HCT116 (cell line): ENCODE data around the gene PCSK9. TPM values are rescaled to one million over a fixed set of nuclear protein-coding genes. Genes with fewer than 3 reads are reported as not detected.

Source experiments
- ATAC-seq: fragments of 200-7000 bp; cut with Tn5 transposase; 2 replicates; pipeline ENCODE4 v1.9.1; 2020; ENCODE audit warnings: mild to moderate bottlenecking, moderate library complexity
- BruUV-seq: library from RNA; stranded (reverse); fragments of 400-500 nt; replicated peaks from 2 replicates; lab custom pipeline; 2021; lab: Mats Ljungman, UMichigan
- CTCF ChIA-PET: fragments of 300-600 bp; sonication (Branson Sonifier 250); formaldehyde crosslinking; loops from one replicate; lab custom pipeline; 2021; ENCODE audit warnings: antibody characterized with exemption; lab: Charles Lee
- POLR2A ChIA-PET: fragments of 300-600, 350-600 bp; sonication (Branson Sonifier 250); formaldehyde crosslinking; loops from one replicate; lab custom pipeline; 2021; ENCODE audit warnings: antibody characterized with exemption; lab: Charles Lee
- RAD21 ChIA-PET, 2 experiments: fragments of 300-600 bp; sonication (Branson Sonifier 250); formaldehyde crosslinking; loops; one replicate each; lab custom pipeline; 2023; ENCODE audit warnings: low total read pairs in 2 of 2; ENCODE audit not compliant: uncharacterized antibody in 2 of 2, unreplicated experiment in 2 of 2, low non-redundant PET in 1 of 2; lab: Charles Lee
- DNase-seq: peaks from one replicate; pipeline ENCODE4 v3.0.0-alpha.2; 2010; ENCODE audit warnings: low read depth, low spot score
- H2AFZ ChIP-seq: fragments of 200-600 bp; shearing (Covaris generic), sonication (generic); 2 replicates; pipeline ENCODE4 v1.6.1; 2017; ENCODE audit warnings: low read depth, mixed run types, mixed read lengths, antibody characterized with exemption, low read length; ENCODE audit not compliant: poor library complexity, severe bottlenecking
- H3K27ac ChIP-seq: 2 replicates; pipeline ENCODE4 v1.5.1; 2012; ENCODE audit warnings: low read depth, low read length
- H3K27me3 ChIP-seq: fragments of 200-600 bp; sonication (generic); 2 replicates; pipeline ENCODE4 v1.6.1; 2016; ENCODE audit warnings: mixed run types, low read length, mixed read lengths; ENCODE audit not compliant: insufficient read depth
- H3K36me3 ChIP-seq, 2 experiments: fragments of 200-500 bp in 1 of 2; fragments of 200-600 bp in 1 of 2; sonication (Bioruptor generic) in 1 of 2; sonication (generic) in 1 of 2; 2 replicates each; pipeline versions ENCODE4 v1.5.1 to v1.6.1; 2014 to 2016; ENCODE audit warnings: low read length in 2 of 2, inconsistent platforms in 1 of 2, mixed read lengths in 1 of 2, mixed run types in 1 of 2; ENCODE audit not compliant: insufficient read depth in 2 of 2, control insufficient read depth in 1 of 2
- H3K4me1 ChIP-seq, 2 experiments: fragments of 200-600 bp in 1 of 2; sonication (generic) in 1 of 2; 2 replicates each; pipeline versions ENCODE4 v1.5.1 to v1.6.1; 2012 to 2017; ENCODE audit warnings: low read length in 2 of 2, inconsistent platforms in 1 of 2, mild to moderate bottlenecking in 1 of 2, mixed read lengths in 1 of 2, mixed run types in 1 of 2, moderate library complexity in 1 of 2; ENCODE audit not compliant: insufficient read depth in 2 of 2, control insufficient read depth in 1 of 2
- H3K4me2 ChIP-seq: fragments of 200-600 bp; sonication (generic); 2 replicates; pipeline ENCODE4 v1.6.1; 2017; ENCODE audit warnings: mixed run types, low read length, mixed read lengths
- H3K4me3 ChIP-seq, 2 experiments: fragments of 200-600 bp in 1 of 2; sonication (generic) in 1 of 2; replicated peaks in 1 of 2; 2 replicates each; pipeline ENCODE4 v1.5.1; 2011 to 2016; ENCODE audit warnings: low read length in 2 of 2, control low read depth in 1 of 2, low read depth in 1 of 2, mild to moderate bottlenecking in 1 of 2, mixed read lengths in 1 of 2, mixed run types in 1 of 2
- H3K79me2 ChIP-seq: fragments of 200-600 bp; sonication (generic); 2 replicates; pipeline ENCODE4 v1.6.1; 2017; ENCODE audit warnings: mild to moderate bottlenecking, mixed run types, low read length, moderate library complexity, mixed read lengths; ENCODE audit not compliant: insufficient read depth
- H3K9ac ChIP-seq: fragments of 200-600 bp; sonication (generic); 2 replicates; pipeline ENCODE4 v1.6.1; 2016; ENCODE audit warnings: low read length, mixed read lengths
- H3K9me2 ChIP-seq: fragments of 200-600 bp; sonication (generic), shearing (Covaris generic); 2 replicates; pipeline ENCODE4 v1.6.1; 2017; ENCODE audit warnings: mixed run types, mild to moderate bottlenecking, moderate library complexity; ENCODE audit not compliant: insufficient read depth
- H3K9me3 ChIP-seq, 2 experiments: fragments of 200-500 bp in 1 of 2; fragments of 200-600 bp in 1 of 2; sonication (Bioruptor generic) in 1 of 2; sonication (generic) in 1 of 2; 2 replicates each; pipeline ENCODE4 v1.6.1; 2014 to 2017; ENCODE audit warnings: low read length in 2 of 2, mixed read lengths in 2 of 2, inconsistent platforms in 1 of 2, low read depth in 1 of 2, mild to moderate bottlenecking in 1 of 2, mixed run types in 1 of 2, moderate library complexity in 1 of 2; ENCODE audit not compliant: control insufficient read depth in 1 of 2, insufficient read depth in 1 of 2
- H4K20me1 ChIP-seq: fragments of 200-600 bp; sonication (generic), shearing (Covaris generic); 2 replicates; pipeline ENCODE4 v1.6.1; 2017; ENCODE audit warnings: mixed run types, mild to moderate bottlenecking, moderate library complexity; ENCODE audit not compliant: insufficient read depth
- EGR1 ChIP-seq: IDR thresholded peaks from 2 replicates; pipeline ENCODE4 v1.6.1; 2012; ENCODE audit warnings: low read depth
- ELF1 ChIP-seq: IDR thresholded peaks from 2 replicates; pipeline ENCODE4 v1.6.1; 2012; ENCODE audit warnings: low read depth, borderline replicate concordance
- JUND ChIP-seq: IDR thresholded peaks from 2 replicates; pipeline ENCODE4 v1.6.1; 2012
- POLR2A ChIP-seq: IDR thresholded peaks from 2 replicates; pipeline ENCODE4 v1.7.0; 2011; ENCODE audit warnings: borderline replicate concordance; ENCODE audit not compliant: insufficient read depth, insufficient read length; ENCODE audit errors: extremely low read depth
- SRF ChIP-seq: IDR thresholded peaks from 2 replicates; pipeline ENCODE4 v1.6.1; 2012; ENCODE audit warnings: low read depth
- intact Hi-C: fragments of 100-400 bp; cut with micrococcal nuclease; formaldehyde crosslinking; loops from 2 replicates; pipeline ENCODE4 v1.10.0; 2022
- total RNA-seq: library from RNA; stranded (reverse); gene quantifications from one replicate; pipeline ENCODE4 v1.2.1, GENCODE V29; 2021; ENCODE audit not compliant: unreplicated experiment

PCSK9 gene
- total RNA-seq, 1 experiment from 2014 or later: 39.6 TPM

DNA sequence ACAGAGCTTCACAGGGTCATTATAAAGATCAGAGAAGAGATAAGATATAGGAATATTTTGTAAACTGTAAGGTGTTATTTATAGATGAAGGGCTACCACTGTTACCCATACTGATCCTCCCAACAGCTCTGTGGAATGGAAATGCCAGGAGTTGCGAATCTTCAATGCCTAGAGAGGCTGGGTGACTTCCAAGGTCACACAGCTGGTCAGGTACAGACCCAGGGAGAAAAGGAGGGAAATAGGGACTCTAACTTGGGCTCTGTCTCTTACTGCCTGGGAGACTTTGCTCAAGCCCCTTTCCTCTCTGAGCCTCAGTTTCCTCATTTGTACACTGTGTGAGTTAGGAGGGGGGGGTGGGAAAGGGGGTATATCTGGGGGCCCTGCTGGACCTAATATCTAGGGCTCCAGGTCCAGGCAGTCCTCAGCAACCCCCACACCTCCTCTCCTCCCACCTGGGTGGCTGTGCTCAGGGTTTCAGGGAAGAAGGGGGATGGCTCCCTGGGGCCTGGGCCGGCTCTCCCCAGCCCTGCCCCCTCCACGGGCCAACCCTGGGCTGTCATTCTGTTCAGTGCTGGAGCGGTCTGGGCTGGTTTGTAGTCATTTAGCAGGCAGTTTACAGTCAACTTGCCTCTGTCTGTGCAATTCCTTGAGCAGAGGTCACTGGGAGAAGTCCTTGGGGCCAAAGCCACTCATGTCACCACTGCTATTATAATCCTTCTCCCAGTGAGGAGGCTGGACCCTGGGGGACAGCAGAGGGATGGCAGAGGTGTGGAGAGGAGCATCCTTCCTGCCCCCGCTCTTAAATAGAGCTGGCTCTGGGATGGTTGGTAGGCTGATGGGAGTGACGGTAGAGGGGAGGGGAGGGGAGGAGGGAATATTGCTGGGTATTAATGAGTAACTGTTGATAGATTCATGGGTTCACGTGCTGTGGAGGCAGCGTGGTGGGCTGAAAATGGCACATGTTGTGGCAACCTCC is 39.0 kb upstream of the PCSK9 start:
- no peak for TF ChIP-seq ELF1
- no peak overlapping the region for H3K9ac ChIP-seq
- H3K9me3 ChIP-seq: no peaks in the 10 kb centered on the region
- no peak overlapping the region for H3K4me2 ChIP-seq
- no peaks in the 10 kb centered on the region for H3K36me3 ChIP-seq
- no peaks in the 10 kb centered on the region for H3K79me2 ChIP-seq
- DNase-seq: no peak
- no peaks in the 10 kb centered on the region for H3K9me2 ChIP-seq
- no peak overlapping the region for H2AFZ ChIP-seq
- ChIA-PET CTCF (interaction anchor here (1.0 to 5.8 kb wide), 4 partner anchors 21 to 56 kb away, joined by 3 to 85 read pairs (median 6); no protein-coding TSS in a partner anchor), POLR2A (no interaction called here), RAD21 (no interaction called here)
- no TSS peak for BruUV-seq
- H4K20me1 ChIP-seq: no peaks in the 10 kb centered on the region
- intact Hi-C loops: no loop called here
- peaks cover 0 to 8% of the 10 kb centered on the region in 2 experiments; a peak in 1 of 4 replicates for H3K4me1 ChIP-seq
- no peaks in the 10 kb centered on the region for H3K27me3 ChIP-seq
- no peak overlapping the region for H3K4me3 ChIP-seq
- no peak for ATAC-seq
- H3K27ac ChIP-seq: no peak overlapping the region

DNA sequence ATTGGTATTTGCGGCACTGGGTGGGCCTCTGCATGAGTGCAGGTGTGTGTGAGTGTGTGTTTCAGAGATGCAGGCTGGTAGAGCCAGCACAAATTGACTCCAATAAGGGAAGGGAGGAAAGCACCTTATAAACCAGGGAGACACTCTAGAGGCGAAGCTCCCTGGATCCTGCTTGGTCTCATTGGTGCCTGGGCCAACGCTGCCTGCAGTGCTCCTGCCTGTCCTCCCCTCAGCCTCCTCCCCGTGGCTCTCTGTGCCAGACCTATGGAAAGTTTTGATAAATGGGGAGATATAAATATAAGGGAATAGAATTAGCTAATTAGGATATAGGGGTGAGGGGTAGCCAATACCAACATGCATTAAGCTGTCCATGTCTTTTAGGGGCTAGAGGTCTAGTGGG is 38.0 kb upstream of the PCSK9 start:
- H3K4me2 ChIP-seq: no peak overlapping the region
- H3K4me1 ChIP-seq: peaks cover 0 to 4% of the 10 kb centered on the region in 2 experiments; a peak in 1 of 4 replicates
- H4K20me1 ChIP-seq: no peaks in the 10 kb centered on the region
- TF ChIP-seq SRF: no peak
- no peak for TF ChIP-seq JUND
- TF ChIP-seq POLR2A: no peak
- no peak for TF ChIP-seq ELF1
- no peak for TF ChIP-seq EGR1
- TF ChIP-seq, all 23 proteins: peak for 0
- no TSS peak for BruUV-seq
- H3K9me2 ChIP-seq: no peaks in the 10 kb centered on the region
- no peaks in the 10 kb centered on the region for H3K9me3 ChIP-seq
- no peaks in the 10 kb centered on the region for H3K27me3 ChIP-seq
- H3K79me2 ChIP-seq: no peaks in the 10 kb centered on the region
- no peaks in the 10 kb centered on the region for H3K36me3 ChIP-seq
- no peak overlapping the region for H3K27ac ChIP-seq
- DNase-seq: no peak
- no peak overlapping the region for H3K4me3 ChIP-seq
- ChIA-PET POLR2A (no interaction called here), CTCF (interaction anchor here (1.1 to 1.4 kb wide), 2 partner anchors 21 to 50 kb away, joined by 3 to 6 read pairs; no protein-coding TSS in a partner anchor), RAD21 (no interaction called here)
- intact Hi-C loops: no loop called here
- ATAC-seq: no peak
- H2AFZ ChIP-seq: no peak overlapping the region
- H3K9ac ChIP-seq: no peak overlapping the region
